Activated T-cell treated with anti-CD3 and anti-CD28 coated beads, Interleukin-2, amount 50 U/mL, for 4 hours (primary cell): ENCODE measurements around the gene MAPKAPK3. TPM values are rescaled to one million over a fixed set of nuclear protein-coding genes. Genes with fewer than 3 reads are reported as not detected.
"Not testable (repeated sequence)": the region's sequence is repeated elsewhere in the genome, so short reads cannot be mapped to it uniquely, and the experiment has no call there.

Source experiments
- ATAC-seq, 2 donors: fragments of 200-7000 bp; cut with Tn5 transposase; one replicate each; pipeline ENCODE4 v1.10.0; 2021
- DNase-seq: peaks from one replicate; pipeline ENCODE4 v3.0.0-alpha.2; 2020
- H3K27me3 Mint-ChIP-seq: one replicate; pipeline ENCODE4 v1.8.0; 2021; ENCODE audit warnings: low read depth, mixed read lengths
- H3K36me3 Mint-ChIP-seq: one replicate; pipeline ENCODE4 v1.8.0; 2022; ENCODE audit warnings: mixed read lengths; ENCODE audit not compliant: insufficient read depth
- H3K4me1 Mint-ChIP-seq: one replicate; pipeline ENCODE4 v1.8.0; 2021; ENCODE audit warnings: low read depth, mixed read lengths
- H3K4me3 Mint-ChIP-seq: one replicate; pipeline ENCODE4 v1.8.0; 2021; ENCODE audit warnings: mild to moderate bottlenecking, moderate library complexity, mixed read lengths
- H3K9me3 Mint-ChIP-seq: one replicate; pipeline ENCODE4 v1.8.0; 2021; ENCODE audit warnings: mixed read lengths
- total RNA-seq, 3 donors: library from RNA; stranded (reverse); gene quantifications; one replicate each; pipeline ENCODE4 v1.2.1, GENCODE V29; 2021

Gene MAPKAPK3
- total RNA-seq, 3 donors from 2014 or later = 174 to 225 (median 210) TPM

- Mint-ChIP-seq H3K27me3 (peaks cover 38% of the 10 kb centered on the region), H3K36me3 (no peaks in the 10 kb centered on the region), H3K4me1 (peaks cover 10% of the 10 kb centered on the region)
Measured at GRCh38 chr3:50676031-50676705, 59.2 kb downstream of the MAPKAPK3 start.

GRCh38 chr3:50687127-50687751 is 70.3 kb downstream of the MAPKAPK3 start:
- no peak for ATAC-seq
- no peaks in the 10 kb centered on the region for H3K4me1 Mint-ChIP-seq
- H3K9me3 Mint-ChIP-seq = no peaks in the 10 kb centered on the region
- DNase-seq = no peak
- no peak overlapping the region for H3K4me3 Mint-ChIP-seq
- peaks cover 6% of the 10 kb centered on the region for H3K27me3 Mint-ChIP-seq
- no peaks in the 10 kb centered on the region for H3K36me3 Mint-ChIP-seq

More at GRCh38 chr3:50676031-50676705, 59.2 kb downstream of the MAPKAPK3 start:
- Mint-ChIP-seq H3K9me3 (no peaks in the 10 kb centered on the region), H3K4me3 (peak overlapping the region; percentile 77)
- DNase-seq (no peak), ATAC-seq (no peak)

DNA sequence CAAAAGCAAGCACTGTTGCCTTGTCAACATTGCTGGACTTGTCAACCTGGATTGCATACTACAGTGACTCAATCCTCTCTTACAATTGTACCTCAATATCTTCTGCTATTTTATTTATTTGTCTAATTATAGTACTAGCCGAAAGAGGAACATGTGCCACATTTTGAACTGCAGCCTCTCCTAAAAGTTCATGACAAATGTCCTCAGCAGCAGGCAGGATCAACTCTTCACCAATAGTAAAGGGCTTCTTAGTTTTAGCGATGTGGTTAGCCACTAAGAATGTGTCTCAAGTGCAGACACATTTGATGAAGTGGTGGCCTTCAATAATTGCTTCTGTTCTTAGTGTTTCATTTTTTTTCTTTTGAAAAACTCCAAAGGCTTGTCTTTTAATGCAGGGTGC is 71.0 kb downstream of the MAPKAPK3 start:
- DNase-seq = no peak
- Mint-ChIP-seq H3K9me3 (no peaks in the 10 kb centered on the region), H3K4me3 (no peak overlapping the region), H3K4me1 (no peaks in the 10 kb centered on the region), H3K27me3 (peaks cover 6% of the 10 kb centered on the region), H3K36me3 (no peaks in the 10 kb centered on the region)
- ATAC-seq = no peak

- not testable (repeated sequence) for H3K27me3 Mint-ChIP-seq, H3K4me1 Mint-ChIP-seq, ATAC-seq, H3K9me3 Mint-ChIP-seq, H3K4me3 Mint-ChIP-seq, H3K36me3 Mint-ChIP-seq, DNase-seq
Measured at GRCh38 chr3:50688602-50689001, 71.7 kb downstream of the MAPKAPK3 start.

DNA sequence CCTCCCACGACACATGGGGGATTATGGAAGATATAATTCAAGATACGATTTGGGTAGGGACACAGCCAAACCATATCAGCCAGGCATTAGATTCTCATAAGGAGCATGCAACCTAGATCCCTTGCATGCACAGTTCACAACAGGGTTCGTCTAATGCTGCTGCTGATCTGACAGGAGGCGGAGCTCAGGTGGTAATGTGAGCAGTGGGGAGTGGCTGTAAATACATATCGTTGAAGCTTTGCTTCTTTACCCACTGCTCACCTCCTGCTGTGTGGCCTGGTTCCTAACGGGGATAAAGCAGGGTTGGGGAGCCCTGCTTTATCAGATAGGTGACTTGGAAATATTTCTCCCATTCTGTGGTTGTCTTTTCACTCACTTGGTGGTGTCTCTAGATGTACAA is 72.6 kb downstream of the MAPKAPK3 start:
- ATAC-seq (no peak), DNase-seq (no peak)
- no peaks in the 10 kb centered on the region for H3K9me3 Mint-ChIP-seq
- no peaks in the 10 kb centered on the region for H3K36me3 Mint-ChIP-seq
- no peaks in the 10 kb centered on the region for H3K4me1 Mint-ChIP-seq
- peaks cover 5% of the 10 kb centered on the region for H3K27me3 Mint-ChIP-seq
- no peak overlapping the region for H3K4me3 Mint-ChIP-seq

GRCh38 chr3:50695031-50695430 is 78.1 kb downstream of the MAPKAPK3 start:
- no peaks in the 10 kb centered on the region for H3K4me1 Mint-ChIP-seq

DNA sequence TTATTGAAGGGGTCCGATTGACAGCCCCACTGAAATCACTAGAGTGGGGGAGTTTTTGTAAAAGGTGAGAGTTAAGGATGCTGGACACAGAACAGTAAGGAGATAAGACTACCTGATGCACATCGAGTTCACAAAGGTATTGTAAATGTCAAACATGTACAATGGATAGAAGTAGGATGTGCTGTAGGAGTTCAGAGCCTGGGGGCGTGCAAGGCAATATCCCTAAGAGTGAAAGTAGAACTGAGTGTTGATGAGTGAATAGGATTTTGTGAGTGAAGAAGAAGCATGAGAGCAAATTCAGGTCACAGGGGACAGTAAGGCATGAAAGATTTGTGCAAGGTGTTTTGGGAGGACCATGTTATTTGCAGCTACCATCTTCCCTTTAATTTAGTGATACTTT is 79.3 kb downstream of the MAPKAPK3 start:
- no peaks in the 10 kb centered on the region for H3K36me3 Mint-ChIP-seq
- no peak overlapping the region for H3K4me3 Mint-ChIP-seq
- H3K4me1 Mint-ChIP-seq = no peaks in the 10 kb centered on the region
- ATAC-seq (no peak), DNase-seq (no peak)
- peaks cover 5% of the 10 kb centered on the region for H3K27me3 Mint-ChIP-seq
- peaks cover 12% of the 10 kb centered on the region for H3K9me3 Mint-ChIP-seq

More at GRCh38 chr3:50695031-50695430, 78.1 kb downstream of the MAPKAPK3 start:
- ATAC-seq = no peak
- DNase-seq = no peak
- Mint-ChIP-seq H3K27me3 (peaks cover 2% of the 10 kb centered on the region), H3K9me3 (peaks cover 12% of the 10 kb centered on the region), H3K36me3 (no peaks in the 10 kb centered on the region), H3K4me3 (no peak overlapping the region)

GRCh38 chr3:50698269-50698668 is 81.3 kb downstream of the MAPKAPK3 start:
- peaks cover 8% of the 10 kb centered on the region for H3K27me3 Mint-ChIP-seq
- H3K9me3 Mint-ChIP-seq = peaks cover 12% of the 10 kb centered on the region
- H3K4me3 Mint-ChIP-seq = no peak overlapping the region
- no peaks in the 10 kb centered on the region for H3K4me1 Mint-ChIP-seq
- DNase-seq (no peak), ATAC-seq (no peak)
- H3K36me3 Mint-ChIP-seq = no peaks in the 10 kb centered on the region

Other genes starting within 250 kb of the MAPKAPK3 start
- under 1 TPM; 0.35 to 0.90 (median 0.58) TPM for gene CACNA2D2, start 113.5 kb upstream of the MAPKAPK3 start, total RNA-seq
- gene C3orf18, start 49.4 kb upstream of the MAPKAPK3 start, total RNA-seq = 10 to 100 TPM in 1 of 3 donors, 1 to 10 TPM in 2; 6.7 to 11.2 (median 9.0) TPM
- gene HEMK1, start 47.6 kb upstream of the MAPKAPK3 start, total RNA-seq = 10 to 100 TPM; 26.8 to 31.1 (median 27.4) TPM
- gene CISH, start 5.4 kb upstream of the MAPKAPK3 start, total RNA-seq = 100 to 1,000 TPM; 223 to 268 (median 229) TPM
- gene DOCK3, start 57.8 kb downstream of the MAPKAPK3 start, total RNA-seq = 1 to 10 TPM; 1.2 to 1.7 (median 1.5) TPM